HCT116 (cell line): ENCODE measurements around the gene ABTB2.

ENCODE experiments used
- ELF1 ChIP-seq: IDR thresholded peaks from 2 replicates; pipeline ENCODE4 v1.6.1; 2012; ENCODE audit warnings: low read depth, borderline replicate concordance
- EZH2 ChIP-seq: fragments of 200-600 bp; sonication (generic); IDR thresholded peaks from 2 replicates; pipeline ENCODE4 v1.6.1; 2017; ENCODE audit warnings: antibody characterized with exemption, mixed run types
- EZH2phosphoT487 ChIP-seq: fragments of 200-600 bp; IDR thresholded peaks from 2 replicates; pipeline ENCODE4 v1.6.1; 2018; ENCODE audit warnings: antibody characterized with exemption, borderline replicate concordance
- JUND ChIP-seq: IDR thresholded peaks from 2 replicates; pipeline ENCODE4 v1.6.1; 2012
- POLR2A ChIP-seq: IDR thresholded peaks from 2 replicates; pipeline ENCODE4 v1.7.0; 2011; ENCODE audit warnings: borderline replicate concordance; ENCODE audit not compliant: insufficient read depth, insufficient read length; ENCODE audit errors: extremely low read depth
- POLR2AphosphoS5 ChIP-seq: IDR thresholded peaks from 2 replicates; pipeline ENCODE4 v1.6.1; 2011; ENCODE audit warnings: mild to moderate bottlenecking, low read depth, low read length, moderate library complexity
- TF ChIP-seq, protein P1 (sequence below), 3 experiments: fragments of 200-600 bp in 1 of 3; sonication (generic) in 1 of 3; IDR thresholded peaks in 2 of 3; conservative IDR thresholded peaks in 1 of 3; 2 replicates each; pipeline ENCODE4 v1.5.1; 2012 to 2017; ENCODE audit warnings: low read depth in 2 of 3, low read length in 2 of 3, antibody characterized with exemption in 1 of 3, borderline replicate concordance in 1 of 3, control low read depth in 1 of 3, mild to moderate bottlenecking in 1 of 3, mixed read lengths in 1 of 3, mixed run types in 1 of 3, moderate library complexity in 1 of 3; ENCODE audit not compliant: insufficient read depth in 1 of 3
- TF ChIP-seq, protein P2 (sequence below): IDR thresholded peaks from 2 replicates; pipeline ENCODE4 v1.6.1; 2011; ENCODE audit warnings: mild to moderate bottlenecking, low read length, moderate library complexity; ENCODE audit not compliant: insufficient replicate concordance; ENCODE audit errors: extremely low read depth

DNA sequence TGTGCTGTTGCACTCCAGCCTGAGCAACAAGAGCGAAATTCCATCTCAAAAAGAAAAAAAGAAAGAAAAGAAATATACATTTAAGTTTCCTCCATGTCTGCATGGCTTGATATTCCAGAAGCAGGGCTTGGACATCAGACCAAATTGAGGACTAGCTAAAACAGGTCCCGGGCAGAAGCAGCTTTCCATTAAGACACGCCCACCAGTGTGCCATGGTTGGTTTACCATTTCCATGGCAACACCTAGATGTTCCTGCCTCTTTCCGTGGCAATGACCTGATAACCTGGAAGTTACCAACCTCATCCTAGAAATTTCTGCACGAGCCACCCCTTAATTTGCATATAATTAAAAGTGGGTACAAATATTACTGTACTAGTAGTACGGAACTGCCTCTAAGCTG, 141.1 kb downstream of the ABTB2 start:
- TF ChIP-seq, protein P1, sequence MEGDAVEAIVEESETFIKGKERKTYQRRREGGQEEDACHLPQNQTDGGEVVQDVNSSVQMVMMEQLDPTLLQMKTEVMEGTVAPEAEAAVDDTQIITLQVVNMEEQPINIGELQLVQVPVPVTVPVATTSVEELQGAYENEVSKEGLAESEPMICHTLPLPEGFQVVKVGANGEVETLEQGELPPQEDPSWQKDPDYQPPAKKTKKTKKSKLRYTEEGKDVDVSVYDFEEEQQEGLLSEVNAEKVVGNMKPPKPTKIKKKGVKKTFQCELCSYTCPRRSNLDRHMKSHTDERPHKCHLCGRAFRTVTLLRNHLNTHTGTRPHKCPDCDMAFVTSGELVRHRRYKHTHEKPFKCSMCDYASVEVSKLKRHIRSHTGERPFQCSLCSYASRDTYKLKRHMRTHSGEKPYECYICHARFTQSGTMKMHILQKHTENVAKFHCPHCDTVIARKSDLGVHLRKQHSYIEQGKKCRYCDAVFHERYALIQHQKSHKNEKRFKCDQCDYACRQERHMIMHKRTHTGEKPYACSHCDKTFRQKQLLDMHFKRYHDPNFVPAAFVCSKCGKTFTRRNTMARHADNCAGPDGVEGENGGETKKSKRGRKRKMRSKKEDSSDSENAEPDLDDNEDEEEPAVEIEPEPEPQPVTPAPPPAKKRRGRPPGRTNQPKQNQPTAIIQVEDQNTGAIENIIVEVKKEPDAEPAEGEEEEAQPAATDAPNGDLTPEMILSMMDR (IDR thresholded peaks at IDR 0.05 in 2 of 3, conservative IDR thresholded peaks at IDR 0.05 in 1 of 3; ENCODE audit: borderline replicate concordance in 1 of 3, insufficient read depth in 1 of 3, low read depth in 2 of 3, low read length in 2 of 3), result no peak
- TF ChIP-seq ELF1, result no peak
- TF ChIP-seq EZH2, result no peak
- no peak for TF ChIP-seq POLR2A
- TF ChIP-seq, protein P2, sequence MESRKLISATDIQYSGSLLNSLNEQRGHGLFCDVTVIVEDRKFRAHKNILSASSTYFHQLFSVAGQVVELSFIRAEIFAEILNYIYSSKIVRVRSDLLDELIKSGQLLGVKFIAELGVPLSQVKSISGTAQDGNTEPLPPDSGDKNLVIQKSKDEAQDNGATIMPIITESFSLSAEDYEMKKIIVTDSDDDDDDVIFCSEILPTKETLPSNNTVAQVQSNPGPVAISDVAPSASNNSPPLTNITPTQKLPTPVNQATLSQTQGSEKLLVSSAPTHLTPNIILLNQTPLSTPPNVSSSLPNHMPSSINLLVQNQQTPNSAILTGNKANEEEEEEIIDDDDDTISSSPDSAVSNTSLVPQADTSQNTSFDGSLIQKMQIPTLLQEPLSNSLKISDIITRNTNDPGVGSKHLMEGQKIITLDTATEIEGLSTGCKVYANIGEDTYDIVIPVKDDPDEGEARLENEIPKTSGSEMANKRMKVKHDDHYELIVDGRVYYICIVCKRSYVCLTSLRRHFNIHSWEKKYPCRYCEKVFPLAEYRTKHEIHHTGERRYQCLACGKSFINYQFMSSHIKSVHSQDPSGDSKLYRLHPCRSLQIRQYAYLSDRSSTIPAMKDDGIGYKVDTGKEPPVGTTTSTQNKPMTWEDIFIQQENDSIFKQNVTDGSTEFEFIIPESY, result no peak
- no peak for TF ChIP-seq EZH2phosphoT487
- TF ChIP-seq POLR2AphosphoS5, result no peak
- no peak for TF ChIP-seq JUND
